MM.1S (cell line): ENCODE measurements around the gene PKMYT1.

ENCODE experiments used
- EZH2phosphoT487 ChIP-seq: fragments of 300-600 bp; sonication (generic); IDR thresholded peaks from 2 replicates; pipeline ENCODE4 v1.6.1; 2018; ENCODE audit warnings: antibody characterized with exemption, low read length
- TF ChIP-seq, protein P1 (sequence below): fragments of 300-600 bp; sonication (generic); IDR thresholded peaks from 2 replicates; pipeline ENCODE4 v1.5.1; 2016; ENCODE audit warnings: antibody characterized with exemption, low read length, mixed read lengths

DNA sequence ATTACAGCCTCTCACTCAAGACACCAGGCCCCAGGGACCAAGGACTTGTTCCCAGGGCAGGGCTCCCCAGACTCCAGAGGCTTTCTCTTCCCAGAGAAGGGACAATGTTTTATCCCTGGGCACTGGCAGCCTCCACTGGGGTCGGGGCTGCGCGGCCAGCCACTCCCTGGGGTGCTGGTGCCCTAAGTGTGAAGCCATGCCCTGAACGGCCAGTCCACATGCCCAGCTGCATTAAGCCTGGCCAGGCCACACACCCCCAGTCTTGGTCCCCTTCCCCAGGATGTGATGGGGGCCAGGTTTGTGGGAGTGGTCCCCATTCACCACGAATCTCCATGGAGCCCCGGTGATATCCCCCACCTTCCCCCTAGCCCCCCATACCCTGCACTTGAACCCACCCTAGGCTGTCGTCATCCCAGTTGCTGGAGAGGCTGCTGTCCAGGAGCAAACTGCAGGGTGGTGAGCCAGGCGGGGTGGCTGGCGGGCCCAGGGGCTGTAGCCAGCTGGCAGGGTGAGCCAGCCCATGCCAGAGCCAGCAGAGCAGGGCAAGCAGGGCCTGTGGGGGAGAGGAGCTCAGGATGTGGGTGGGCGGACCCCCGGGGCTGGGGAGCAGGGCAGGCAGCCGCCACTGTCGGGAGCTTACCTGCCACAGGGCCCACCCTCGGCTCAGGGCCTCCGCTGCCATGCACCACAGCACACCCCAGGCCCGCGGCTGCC is 6.5 kb downstream of the PKMYT1 start:
- TF ChIP-seq, protein P1, sequence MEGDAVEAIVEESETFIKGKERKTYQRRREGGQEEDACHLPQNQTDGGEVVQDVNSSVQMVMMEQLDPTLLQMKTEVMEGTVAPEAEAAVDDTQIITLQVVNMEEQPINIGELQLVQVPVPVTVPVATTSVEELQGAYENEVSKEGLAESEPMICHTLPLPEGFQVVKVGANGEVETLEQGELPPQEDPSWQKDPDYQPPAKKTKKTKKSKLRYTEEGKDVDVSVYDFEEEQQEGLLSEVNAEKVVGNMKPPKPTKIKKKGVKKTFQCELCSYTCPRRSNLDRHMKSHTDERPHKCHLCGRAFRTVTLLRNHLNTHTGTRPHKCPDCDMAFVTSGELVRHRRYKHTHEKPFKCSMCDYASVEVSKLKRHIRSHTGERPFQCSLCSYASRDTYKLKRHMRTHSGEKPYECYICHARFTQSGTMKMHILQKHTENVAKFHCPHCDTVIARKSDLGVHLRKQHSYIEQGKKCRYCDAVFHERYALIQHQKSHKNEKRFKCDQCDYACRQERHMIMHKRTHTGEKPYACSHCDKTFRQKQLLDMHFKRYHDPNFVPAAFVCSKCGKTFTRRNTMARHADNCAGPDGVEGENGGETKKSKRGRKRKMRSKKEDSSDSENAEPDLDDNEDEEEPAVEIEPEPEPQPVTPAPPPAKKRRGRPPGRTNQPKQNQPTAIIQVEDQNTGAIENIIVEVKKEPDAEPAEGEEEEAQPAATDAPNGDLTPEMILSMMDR: no peak
- no peak for TF ChIP-seq EZH2phosphoT487
